Right ventricle myocardium superior (tissue), 1 donor: Measurements from ENCODE around the gene KIF17. TPM values are rescaled to one million over a fixed set of nuclear protein-coding genes. Genes with fewer than 3 reads are reported as not detected.
A peak's percentile ranks its signal among the peaks of the same experiment; 100 is the strongest.
"Not testable (repeated sequence)": the region's sequence is repeated elsewhere in the genome, so short reads cannot be mapped to it uniquely, and the experiment has no call there.

Source experiments
- ATAC-seq: fragments of 200-7000 bp; cut with Tn5 transposase; one replicate; pipeline ENCODE4 v1.9.1; 2020; ENCODE audit warnings: mild to moderate bottlenecking; ENCODE audit not compliant: poor library complexity
- DNase-seq: peaks from one replicate; pipeline ENCODE4 v3.0.0-alpha.2; 2020
- intact Hi-C: fragments of 100-400 bp; cut with DNase I; formaldehyde crosslinking; loops from one replicate; pipeline ENCODE4 v1.11.2; 2022
- total RNA-seq: library from RNA; stranded (reverse); fragmentation: NEBNext Ultra II Directional; extraction: Animal tissue kit (Norgen Biotek cat#: 25700); gene quantifications from one replicate; pipeline ENCODE4 v1.2.1, GENCODE V29; 2021
- donor health status: DM: no; HTN: yes; CAD: no; lungs with severe emphysema.

Gene KIF17
- total RNA-seq, 1 donor from 2014 or later, result 5.2 TPM

DNA sequence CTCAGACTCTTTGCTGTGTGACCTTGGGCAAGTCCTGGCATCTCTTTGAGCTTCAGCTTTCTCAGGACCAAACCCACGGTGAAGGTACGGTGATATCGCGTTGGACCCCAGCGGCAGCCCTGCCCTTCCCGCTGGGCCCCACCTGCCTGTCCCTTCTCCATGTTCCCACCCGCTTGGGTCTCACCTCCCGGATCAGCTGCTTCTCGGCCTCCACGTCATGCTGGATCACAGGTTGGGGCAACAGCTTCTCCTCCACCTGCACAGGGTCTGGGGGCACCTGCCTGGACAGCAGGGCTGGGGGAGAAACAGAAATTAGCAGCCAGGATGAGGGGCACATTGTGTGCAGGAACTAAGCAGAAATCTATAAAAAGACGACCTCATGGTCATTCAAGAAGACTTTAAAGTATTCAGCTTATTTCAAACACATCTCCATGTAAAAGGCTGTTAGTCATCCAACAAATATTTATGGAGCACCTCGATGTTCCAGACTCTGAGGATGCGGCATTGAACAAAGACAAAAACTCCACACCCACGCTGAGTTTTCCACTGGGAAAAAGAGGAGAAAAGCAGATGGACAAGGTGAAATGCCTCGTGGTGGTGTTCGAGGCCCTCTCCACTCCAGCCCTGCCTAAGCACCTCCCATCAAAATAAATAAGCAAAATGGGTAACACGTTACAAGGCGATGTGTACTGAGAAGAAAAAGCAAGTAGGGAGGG is 19.5 kb downstream of the KIF17 start:
- intact Hi-C loops, result no loop called here
- DNase-seq, result no peak

DNA sequence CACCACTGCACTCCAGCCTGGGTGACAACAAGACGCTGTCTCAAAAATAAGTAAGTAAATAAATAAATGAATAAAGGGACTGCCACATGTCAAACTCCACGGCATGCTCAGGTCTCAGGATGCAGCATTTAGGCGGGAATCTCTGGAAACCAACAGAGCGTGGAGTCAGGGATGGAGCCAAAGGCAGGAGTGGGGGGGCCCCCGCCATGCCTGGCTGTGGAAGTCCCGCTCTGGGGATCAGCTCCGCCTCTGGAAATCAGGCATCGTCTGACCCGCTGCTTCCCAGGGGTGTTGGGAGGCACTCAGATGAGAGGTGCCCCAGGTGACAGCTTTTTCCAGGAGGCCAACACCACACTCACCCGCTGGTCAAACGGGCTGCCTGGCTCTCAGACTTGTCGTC is 20.2 kb downstream of the KIF17 start:
- intact Hi-C loops, result loop anchor here (2.0 kb wide), 1 partner anchor 497 kb away; no protein-coding TSS in a partner anchor
- no peak for ATAC-seq
- DNase-seq, result no peak

More for the DNA sequence above, 19.5 kb downstream of the KIF17 start:
- ATAC-seq, result no peak

DNA sequence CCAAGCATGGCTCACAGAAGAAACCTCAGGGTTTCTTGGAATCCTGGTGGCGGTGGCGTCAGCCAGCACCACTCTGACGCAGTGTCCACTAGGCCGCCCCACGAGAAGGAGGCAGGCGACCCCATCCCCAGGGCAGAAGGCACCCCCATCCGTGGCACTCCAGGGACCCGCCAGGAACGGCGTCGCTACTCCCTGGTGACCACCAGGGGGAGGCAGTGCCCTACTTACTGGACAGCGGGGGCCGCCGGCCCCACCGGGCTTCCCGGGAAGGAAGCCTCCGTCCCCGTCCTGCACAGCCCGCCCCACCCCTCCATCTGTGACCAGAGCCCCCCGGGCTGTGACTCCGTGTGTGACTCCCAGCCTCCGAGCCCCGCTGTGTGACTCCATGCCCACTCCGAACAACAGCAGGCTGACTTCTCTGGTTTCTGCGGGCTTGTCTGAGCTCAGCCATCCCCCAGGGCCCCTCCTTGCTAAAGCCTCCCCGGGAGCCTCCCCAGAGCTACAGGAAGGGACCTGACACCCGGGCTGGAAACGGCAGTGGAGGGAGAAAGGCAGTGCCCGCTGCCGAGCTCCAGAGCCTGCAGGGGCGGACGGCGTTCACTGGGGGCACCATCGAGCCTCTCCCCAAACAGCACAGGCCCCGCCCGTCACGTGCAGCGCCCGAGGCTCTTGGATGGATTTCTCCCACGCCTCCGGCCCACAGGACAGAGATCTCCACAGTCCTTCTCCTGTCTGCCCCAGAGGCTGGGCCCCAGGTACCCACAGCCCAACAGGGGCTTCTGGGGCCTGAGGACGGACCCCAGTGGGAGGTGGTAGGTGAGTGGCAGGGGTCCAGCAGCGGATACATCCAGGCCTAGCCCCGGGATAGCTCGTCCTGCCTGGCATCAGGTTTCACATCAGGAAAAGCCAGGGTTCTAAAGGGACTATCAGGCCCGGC is 21.1 kb downstream of the KIF17 start:
- intact Hi-C loops, result loop anchor here (2.0 kb wide), 1 partner anchor 498 kb away; no protein-coding TSS in a partner anchor
- DNase-seq, result peak; percentile 91
- peak; percentile 95 for ATAC-seq

- ATAC-seq (no peak), DNase-seq (no peak)
- intact Hi-C loops, result no loop called here
Observed at GRCh38 chr1:20695515-20695914, 22.3 kb downstream of the KIF17 start.

GRCh38 chr1:20693623-20694022 is 24.2 kb downstream of the KIF17 start:
- intact Hi-C loops, result no loop called here
- DNase-seq, result no peak
- no peak for ATAC-seq

DNA sequence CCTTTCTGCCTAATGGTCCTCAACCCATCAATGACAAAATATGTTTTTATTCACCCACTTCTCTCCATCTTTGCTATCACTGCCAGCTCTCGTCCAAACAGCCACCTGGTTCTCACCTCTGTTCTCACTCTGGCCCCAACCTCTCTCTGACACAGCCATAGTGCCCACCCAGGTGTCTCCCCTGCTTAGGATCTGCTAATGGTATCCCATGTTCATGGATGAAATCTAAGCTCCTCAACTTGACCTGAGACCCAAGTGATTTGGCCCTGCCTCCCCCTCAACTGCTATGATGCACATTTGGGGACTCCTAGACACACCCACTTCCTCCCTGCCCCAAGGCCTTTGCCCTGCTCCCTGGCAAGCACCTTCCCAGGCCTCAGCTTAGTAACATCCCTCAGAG is 25.9 kb downstream of the KIF17 start:
- intact Hi-C loops, result no loop called here
- DNase-seq (no peak), ATAC-seq (no peak)

GRCh38 chr1:20689645-20690056 is 28.2 kb downstream of the KIF17 start:
- intact Hi-C loops, result no loop called here
- DNase-seq, result no peak

GRCh38 chr1:20686883-20687725 is 30.7 kb downstream of the KIF17 start:
- DNase-seq (no peak), ATAC-seq (no peak)
- intact Hi-C loops, result no loop called here

More at GRCh38 chr1:20689645-20690056, 28.2 kb downstream of the KIF17 start:
- no peak for ATAC-seq

DNA sequence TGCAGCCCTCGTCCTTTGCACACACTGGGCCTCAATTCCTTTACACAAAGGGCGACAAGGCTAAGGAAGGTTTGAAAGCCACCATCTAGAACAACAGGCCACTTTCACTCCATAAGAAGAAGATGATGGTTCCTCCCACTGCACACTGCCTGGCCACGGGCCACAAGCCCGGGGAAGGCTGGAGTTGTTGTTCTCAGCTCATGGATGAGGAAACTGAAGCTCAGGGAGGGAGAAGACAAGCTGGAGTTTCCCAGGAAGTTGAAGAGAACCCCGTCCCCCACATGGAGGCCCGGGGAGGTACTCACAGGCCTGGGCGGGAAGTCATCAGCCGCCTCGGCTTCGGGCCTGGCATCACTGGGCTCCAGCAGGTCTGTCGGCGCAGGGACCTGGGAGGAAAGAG is 32.1 kb downstream of the KIF17 start:
- no peak for ATAC-seq
- intact Hi-C loops, result no loop called here
- no peak for DNase-seq

- intact Hi-C loops, result no loop called here
- ATAC-seq, result peak; percentile 68
- peak; percentile 72 for DNase-seq
Observed at GRCh38 chr1:20685099-20685662, 32.6 kb downstream of the KIF17 start.

GRCh38 chr1:20684651-20685050 is 33.2 kb downstream of the KIF17 start:
- DNase-seq (no peak), ATAC-seq (no peak)
- intact Hi-C loops, result no loop called here

DNA sequence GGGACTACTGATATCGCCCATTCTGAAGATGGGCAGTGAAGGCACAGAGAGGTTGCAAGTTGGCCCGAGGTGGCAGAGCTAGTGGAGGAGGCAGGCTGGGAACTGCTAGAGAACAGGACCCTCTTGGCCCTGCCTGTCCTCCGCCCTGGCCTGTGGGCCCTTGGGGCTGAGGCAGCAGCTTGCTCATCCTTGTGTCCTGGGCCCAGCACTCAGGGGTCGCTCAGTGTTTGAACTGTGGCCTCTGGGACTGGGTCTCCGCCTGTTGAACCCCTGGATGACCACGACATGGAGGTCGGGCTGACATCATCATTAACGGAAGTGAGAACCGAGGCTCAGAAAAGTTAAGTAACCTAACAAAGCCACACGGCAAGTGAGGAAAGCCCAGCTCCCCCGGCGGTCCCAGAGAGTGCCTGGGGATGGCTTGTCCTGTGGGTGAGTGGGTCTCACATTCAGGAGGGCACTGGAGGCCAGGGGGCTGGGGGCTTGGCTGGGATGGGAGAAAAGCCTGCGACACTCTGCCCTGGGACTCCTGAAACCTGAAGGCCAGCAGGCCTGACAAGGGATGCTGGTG is 33.7 kb downstream of the KIF17 start:
- intact Hi-C loops, result no loop called here
- DNase-seq (no peak), ATAC-seq (no peak)

DNA sequence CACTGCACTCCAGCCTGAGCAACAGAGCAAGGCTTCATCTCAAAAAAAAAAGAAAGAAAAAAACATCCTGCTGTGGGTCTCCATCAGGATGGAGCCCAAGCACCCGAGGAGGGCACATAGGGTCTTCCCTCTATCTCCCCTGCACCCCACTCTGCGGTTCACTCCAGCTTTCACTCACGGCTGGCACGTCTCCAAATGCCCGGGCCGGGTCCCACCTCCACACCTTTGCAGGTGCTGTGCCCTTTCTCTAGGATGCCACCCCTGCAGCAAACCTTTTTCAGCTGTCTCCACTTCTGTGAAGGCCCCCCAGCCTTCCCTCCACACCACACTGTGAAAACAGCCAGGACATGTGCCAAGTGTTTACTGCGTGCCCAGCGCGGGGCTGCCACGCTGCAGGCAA is 34.2 kb downstream of the KIF17 start:
- DNase-seq (no peak), ATAC-seq (no peak)
- intact Hi-C loops, result no loop called here

- intact Hi-C loops, result no loop called here
- DNase-seq (peak; percentile 64), ATAC-seq (peak; percentile 32)
Observed at GRCh38 chr1:20682571-20683236, 35.1 kb downstream of the KIF17 start.

DNA sequence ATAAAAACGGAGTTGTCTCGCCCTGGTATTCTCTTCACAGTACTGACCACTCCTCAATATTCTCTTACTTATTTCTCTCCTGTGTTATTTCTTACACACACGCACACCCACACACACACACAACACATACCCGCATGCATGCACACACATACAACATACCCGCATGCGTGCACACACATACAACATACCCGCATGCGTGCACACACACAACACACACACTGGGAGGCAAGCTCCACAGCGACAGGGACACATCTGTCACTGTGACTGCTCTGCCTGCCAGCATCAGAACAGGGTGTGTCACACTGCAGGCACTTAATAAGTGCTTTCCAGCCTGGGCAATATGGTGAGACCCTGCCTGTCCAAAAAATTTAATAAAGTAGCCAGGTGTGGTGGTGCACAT is 35.8 kb downstream of the KIF17 start:
- ATAC-seq (no peak), DNase-seq (no peak)
- intact Hi-C loops, result no loop called here

GRCh38 chr1:20680269-20680668 is 37.5 kb downstream of the KIF17 start:
- ATAC-seq, result no peak
- intact Hi-C loops, result no loop called here
- DNase-seq, result no peak

DNA sequence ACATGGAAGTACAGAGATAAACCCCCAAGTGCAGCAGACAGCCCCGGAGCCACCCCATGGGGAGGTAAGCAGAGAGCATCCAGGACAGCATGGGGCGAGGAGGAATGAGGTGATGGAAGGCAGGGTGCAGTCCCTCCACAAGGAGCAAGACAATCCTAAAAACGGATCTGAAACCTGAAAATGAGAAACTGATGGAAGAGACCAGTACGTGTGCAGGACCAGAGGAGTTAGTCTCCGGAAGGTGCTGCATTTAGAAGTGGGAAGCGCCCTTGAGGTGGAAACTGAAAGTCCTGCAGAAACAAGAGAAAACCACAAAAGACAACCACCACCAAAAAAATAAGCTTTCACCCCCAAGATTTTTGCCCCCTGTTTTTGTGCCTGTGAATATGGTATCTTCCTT is 39.2 kb downstream of the KIF17 start:
- intact Hi-C loops, result no loop called here
- no peak for DNase-seq
- no peak for ATAC-seq

GRCh38 chr1:20673626-20674025 is 44.2 kb downstream of the KIF17 start:
- ATAC-seq, intact Hi-C loops, DNase-seq: not testable (repeated sequence)
